ENCODE results near the gene POLR2M.

Gene POLR2M

DNA sequence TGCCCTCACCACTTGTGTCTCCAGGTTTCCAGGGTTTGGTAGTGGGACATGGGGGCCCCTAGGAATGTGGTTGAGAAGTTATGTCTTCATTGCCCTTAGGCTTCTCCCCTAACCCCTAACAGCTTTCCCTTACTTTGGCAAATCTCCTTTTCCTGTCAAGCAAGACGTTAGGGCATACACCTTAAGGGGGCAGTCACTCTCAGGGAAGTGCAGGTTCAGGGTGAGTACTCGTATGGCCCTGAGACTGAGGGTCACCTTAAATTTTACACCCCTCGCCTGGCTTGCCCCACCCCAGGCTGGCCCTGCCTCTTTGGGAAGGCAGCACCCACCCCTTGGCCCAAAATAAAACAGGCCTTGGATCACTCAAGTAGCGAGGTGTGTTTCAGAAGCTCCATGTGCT is 33.5 kb downstream of the POLR2M start:
- DNase-seq (ENCODE audit: low spot score): no peak

DNA sequence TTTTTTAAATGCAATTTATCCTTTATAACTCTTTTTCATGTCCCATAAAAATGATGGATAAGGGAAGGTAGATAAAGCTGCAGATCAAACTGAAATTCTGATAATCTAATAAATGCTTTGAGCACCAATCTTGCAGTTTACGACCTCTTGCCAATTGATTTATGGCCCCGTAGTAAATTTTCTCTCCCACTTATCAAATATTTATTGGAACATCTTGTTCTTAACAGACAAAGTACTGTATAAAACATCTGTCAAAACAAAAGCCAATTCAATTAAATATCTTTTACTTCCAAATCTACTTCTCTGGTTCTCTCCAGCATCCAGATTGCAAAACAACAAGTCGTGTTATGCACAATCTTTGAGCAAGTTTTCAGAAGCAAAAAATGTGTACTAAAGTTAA is 34.6 kb downstream of the POLR2M start:
- no peak for DNase-seq (ENCODE audit: low spot score)

DNA sequence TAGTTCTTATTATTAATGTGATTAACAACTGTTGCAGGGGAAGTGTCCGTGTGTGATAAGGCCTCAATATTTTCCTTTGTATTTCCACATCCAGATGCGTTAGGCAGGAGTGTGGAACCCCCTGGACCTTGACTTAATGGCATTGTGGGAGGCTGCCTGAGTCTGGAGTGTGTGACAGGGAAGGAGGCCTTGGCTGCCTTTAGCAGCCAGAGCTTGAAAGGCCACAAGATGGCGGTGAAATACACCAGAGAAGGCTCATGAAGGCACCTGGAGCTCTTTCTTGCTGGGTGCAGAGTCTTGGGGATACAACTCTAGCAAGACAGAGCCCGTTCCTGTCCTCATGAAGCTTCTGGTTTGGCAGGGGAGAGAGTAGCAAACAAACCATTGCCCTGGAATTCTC is 36.9 kb downstream of the POLR2M start:
- DNase-seq (ENCODE audit: low spot score): no peak

DNA sequence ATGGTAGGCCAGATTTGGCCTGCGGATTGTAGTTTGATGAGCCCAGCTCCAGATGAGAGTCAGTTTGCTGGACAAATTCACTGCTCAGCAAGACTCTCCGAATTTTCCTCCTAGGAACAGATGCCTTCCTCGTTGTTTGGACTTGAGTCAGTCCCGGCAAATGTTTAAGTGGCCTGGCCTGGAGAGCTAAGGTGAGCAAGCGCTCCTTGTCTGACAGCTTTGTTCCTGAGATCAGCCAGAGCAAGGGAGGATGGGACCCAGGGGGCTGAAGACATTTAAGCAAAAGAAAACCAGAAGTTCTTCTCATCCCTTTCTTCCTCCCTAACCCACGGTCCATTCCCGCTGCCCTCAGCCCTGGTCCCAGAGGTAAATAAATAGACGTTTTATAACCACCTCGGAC is 40.3 kb downstream of the POLR2M start:
- no peak for DNase-seq (ENCODE audit: low spot score)

DNA sequence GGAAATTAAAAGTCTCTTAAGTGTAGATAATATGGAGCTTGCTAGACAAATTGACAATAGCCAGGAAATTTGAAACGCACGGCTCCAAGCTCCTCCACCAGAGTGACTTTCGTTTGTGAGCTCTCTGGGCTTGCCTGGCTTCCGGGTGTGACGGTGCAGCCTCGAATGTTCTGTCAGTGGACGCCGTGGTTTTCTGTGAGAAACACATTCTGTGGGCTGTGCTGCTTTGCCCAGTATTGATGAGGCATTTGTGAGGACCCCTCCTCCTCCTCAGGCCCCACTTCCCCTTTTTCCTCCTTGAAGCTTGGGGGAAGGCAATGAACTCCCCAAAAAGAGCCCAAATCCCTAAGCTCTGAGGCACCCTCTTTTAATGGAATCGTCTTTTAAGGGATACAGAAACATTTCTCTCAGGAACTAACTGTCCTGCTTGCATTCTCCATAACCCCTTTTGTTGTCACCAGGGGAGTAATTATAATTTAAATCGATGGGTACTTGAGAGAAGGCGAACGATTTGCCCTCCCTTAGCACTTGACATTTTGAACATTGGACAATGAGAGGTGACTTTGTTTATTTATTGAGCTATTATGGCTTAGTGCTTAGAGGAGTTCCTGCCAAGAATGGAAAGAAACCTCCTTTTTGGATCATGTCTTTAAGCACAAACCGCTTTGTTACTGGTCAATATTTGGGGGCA is 40.8 kb downstream of the POLR2M start:
- DNase-seq (ENCODE audit: low spot score): no peak

DNA sequence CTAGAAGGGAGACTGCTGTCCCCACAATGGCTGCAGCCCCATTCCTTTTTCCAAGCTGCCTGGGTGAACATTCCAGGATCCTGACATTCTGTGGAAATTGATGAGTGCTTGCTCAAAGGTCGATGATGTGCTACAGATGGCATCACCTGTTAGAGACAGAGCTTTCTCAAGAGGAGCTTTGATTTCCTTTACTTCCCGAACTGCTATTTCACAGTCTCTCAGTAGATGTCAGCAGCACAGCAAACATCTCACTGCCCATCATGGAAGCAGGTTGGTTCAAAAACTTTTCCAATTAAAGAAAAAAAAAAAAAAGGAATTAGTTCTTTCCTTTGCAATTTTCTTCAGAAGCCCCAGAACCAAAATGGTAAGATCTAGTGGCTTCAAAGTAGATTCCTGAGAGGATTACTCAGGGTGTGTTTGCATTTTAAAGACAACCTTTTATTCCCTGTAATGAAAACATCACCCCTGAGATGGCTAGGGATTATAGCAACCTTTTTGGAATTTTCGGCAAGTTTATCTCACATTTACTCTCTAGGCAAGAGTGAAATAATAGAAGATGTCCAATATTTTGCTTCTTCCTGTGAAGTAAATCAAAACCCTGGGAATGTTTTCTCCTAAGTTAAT is 44.8 kb downstream of the POLR2M start:
- no peak for DNase-seq (ENCODE audit: low spot score)

DNA sequence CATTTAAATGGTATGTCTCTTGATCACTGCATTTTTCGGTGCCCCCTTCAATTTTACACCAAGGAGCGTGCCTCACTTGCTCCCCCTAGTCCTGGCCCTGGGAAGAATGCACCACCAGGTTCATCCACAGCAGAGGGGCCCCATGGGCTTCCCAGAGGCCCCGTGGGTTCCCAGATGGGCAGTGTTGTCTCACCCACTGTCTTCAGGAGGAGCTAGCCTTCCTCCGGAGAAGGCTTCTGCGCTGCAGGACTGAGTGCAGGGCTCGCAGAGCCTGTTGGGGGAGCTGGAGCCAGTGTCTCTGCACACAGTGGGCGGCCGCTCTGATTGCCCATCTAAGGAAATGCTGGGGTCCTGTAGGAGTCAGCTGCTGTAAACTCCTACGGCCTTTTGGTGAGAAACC is 45.9 kb downstream of the POLR2M start:
- DNase-seq (ENCODE audit: low spot score): no peak

DNA sequence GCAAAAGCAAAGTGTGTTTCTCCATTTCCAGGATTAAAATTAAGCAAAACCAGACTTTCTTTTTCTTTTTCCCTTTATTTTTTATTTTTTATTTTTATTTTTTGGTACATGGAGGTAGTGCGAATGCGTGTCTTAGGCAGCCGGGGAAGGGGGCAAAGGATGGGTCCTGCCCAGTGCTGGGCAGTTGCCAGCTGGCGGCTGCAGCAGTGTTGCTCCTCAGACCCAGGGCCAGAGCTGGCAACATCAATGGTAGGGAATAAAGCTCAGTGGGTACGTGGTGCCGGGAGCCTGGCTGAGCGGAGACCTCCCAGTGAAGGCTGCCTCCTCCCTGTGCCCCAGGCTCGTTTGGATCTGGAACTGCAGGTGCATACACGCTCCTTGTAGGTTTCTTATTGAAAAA is 46.3 kb downstream of the POLR2M start:
- DNase-seq (ENCODE audit: low spot score): no peak

DNA sequence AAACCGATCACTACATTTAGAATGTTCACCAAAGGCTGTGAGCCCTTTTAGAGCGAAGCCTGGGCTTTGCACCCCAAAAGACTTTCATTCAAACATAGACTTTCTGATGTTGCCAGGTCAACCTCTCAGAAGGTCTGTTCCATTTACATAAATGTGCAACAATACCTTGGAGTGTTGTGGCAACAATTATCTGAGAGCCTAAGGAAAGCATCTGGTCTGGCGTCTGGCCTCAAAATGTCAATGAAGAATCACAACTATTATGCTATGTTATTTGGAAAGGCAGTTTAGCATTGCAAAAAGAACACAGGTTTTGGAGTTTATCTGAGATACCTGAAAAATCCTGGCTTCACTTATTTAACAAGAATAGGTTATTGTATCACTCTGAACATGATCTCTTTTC is 50.0 kb downstream of the POLR2M start:
- DNase-seq (ENCODE audit: low spot score): no peak

DNA sequence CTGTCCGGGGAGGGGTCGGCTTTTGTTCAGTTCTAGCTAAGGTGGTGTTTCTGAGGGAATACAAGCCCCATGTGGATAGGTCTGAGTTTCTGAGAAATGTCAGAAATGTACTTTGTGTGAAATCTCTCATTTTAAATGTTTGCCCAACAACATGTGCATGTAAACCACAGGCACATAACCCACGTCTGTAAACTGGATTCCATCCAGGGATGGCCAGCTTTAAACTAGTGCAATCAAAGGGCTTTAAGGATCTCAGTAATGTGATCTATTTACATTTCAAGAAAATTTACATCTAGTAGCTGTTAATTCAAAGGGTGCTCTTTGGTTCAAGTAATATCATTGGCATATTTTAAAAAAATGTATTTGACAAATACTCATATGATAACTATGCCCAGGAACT is 52.0 kb downstream of the POLR2M start:
- DNase-seq (ENCODE audit: low spot score): no peak

DNA sequence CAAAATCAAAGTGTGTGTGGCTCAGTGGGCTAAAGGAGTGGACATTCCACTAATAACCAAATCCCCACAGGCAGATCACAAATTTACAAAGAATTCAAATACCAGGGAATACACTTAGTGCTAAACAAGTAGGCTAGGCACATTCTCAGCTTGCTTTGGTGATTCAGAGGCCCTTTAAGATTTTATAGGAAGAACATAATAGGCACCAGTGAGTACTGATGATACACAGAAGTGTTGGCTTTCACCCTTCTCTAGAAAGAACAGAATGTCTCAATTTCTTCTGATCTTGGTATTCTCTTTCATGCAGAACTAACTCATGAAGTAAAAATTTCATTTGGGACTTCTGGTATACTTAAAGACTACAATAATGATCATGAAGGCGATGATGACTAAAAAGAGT is 55.0 kb downstream of the POLR2M start:
- no peak for DNase-seq (ENCODE audit: low spot score)

DNA sequence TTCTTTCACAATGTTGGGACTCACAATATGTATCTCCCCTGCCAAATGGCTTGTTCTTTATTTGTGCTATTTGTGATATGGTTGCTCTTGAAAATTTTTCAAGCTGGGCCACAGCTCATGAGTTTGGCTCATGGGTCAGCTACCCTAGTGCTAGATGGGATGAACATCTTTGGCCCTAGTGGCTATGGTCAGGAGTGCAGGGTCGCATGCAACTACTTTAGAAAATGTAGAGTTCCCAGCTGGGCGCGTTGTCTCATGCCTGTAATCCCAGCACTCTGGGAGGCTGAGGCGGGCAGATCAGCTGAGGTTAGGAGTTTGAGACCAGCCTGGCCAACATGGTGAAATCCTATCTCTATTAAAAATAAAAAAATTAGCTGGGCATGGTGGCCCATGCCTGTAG is 55.8 kb downstream of the POLR2M start:
- no peak for DNase-seq (ENCODE audit: low spot score)

DNA sequence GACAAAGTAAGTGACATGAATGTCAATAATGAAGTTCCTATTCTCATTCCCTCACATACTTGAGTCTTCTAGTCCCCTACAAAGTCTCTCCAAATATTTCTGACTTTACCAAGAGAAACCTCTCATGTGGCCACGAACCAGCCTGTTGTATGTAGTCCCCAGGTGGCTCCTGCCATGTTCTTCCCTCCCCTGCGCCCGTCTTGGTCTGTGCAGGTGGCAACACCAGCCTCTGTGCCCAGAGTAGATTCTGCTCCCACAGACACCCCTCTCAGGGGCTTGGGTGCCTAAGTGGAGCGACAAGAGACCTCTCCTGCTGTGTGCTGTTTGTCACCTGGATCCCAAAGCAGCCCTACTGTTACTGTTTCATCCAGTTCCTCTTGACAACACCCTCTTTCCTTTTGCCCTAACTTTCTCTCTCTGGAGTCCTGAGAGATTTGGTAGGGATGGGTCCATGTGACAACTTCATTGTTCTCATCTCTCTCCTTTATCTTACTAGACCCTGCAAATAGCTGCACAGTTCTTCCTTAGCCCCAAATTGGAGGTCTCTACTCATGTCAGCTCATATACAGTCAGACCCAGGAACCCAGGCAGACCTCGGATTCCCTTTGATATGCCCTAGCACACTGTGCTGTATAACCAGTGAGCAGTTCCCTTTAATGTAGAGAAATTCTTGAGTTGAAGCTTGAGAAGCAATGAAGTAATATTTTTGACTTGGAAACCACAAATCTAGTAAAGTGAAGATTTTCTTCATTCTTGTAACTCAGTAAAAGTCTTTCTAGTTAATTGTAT is 56.9 kb downstream of the POLR2M start:
- no peak for DNase-seq (ENCODE audit: low spot score)
